Naive thymus-derived CD4-positive, alpha-beta T cell (primary cell): Measurements from ENCODE around the gene MAP2K1. TPM values are rescaled to one million over a fixed set of nuclear protein-coding genes. Genes with fewer than 3 reads are reported as not detected.

Experiments
- ATAC-seq: fragments of 150-1000 bp; cut with Tn5 transposase; 2 replicates; pipeline ENCODE4 v1.10.0; 2021; ENCODE audit warnings: mild to moderate bottlenecking, moderate library complexity
- CTCF ChIA-PET: fragments of 350-600 bp; sonication (Branson Sonifier 250); formaldehyde crosslinking; loops from one replicate; lab custom pipeline; 2021; ENCODE audit warnings: antibody characterized with exemption; lab: Charles Lee
- POLR2A ChIA-PET: fragments of 350-600 bp; sonication (Branson Sonifier 250); formaldehyde crosslinking; loops from one replicate; lab custom pipeline; 2021; ENCODE audit warnings: antibody characterized with exemption, inconsistent platforms; lab: Charles Lee
- DNase-seq, 9 donors: peaks; one replicate each; pipeline versions ENCODE4 v3.0.0 to v3.0.0-alpha.2; 2020 to 2022; ENCODE audit warnings: mixed read lengths in 1 of 9
- H3K27ac ChIP-seq: one replicate; pipeline ENCODE4 v1.7.0; 2013; ENCODE audit warnings: mild to moderate bottlenecking, low read depth, low read length, moderate library complexity
- H3K27me3 ChIP-seq, 2 donors: one replicate each; pipeline ENCODE4 v1.7.0; 2013; ENCODE audit warnings: low read length in 2 of 2, mild to moderate bottlenecking in 2 of 2, moderate library complexity in 2 of 2; ENCODE audit not compliant: control insufficient read depth in 2 of 2, insufficient read depth in 2 of 2
- H3K36me3 ChIP-seq, 3 experiments: 1 replicate in 2 of 3; 2 replicates in 1 of 3; pipeline ENCODE4 v1.7.0; 2013; ENCODE audit warnings: low read length in 3 of 3, mild to moderate bottlenecking in 3 of 3, moderate library complexity in 1 of 3; ENCODE audit not compliant: insufficient read depth in 3 of 3, control insufficient read depth in 2 of 3
- H3K4me1 ChIP-seq, 2 donors: one replicate each; pipeline ENCODE4 v1.7.0; 2013; ENCODE audit warnings: low read length in 2 of 2, mild to moderate bottlenecking in 2 of 2, moderate library complexity in 1 of 2; ENCODE audit not compliant: control insufficient read depth in 2 of 2, insufficient read depth in 2 of 2
- H3K4me3 ChIP-seq: 2 replicates; pipeline ENCODE4 v1.7.0; 2013; ENCODE audit warnings: mild to moderate bottlenecking, low read length
- H3K9me3 ChIP-seq, 3 experiments: 1 replicate in 2 of 3; 2 replicates in 1 of 3; pipeline ENCODE4 v1.7.0; 2013; ENCODE audit warnings: low read length in 3 of 3; ENCODE audit not compliant: control insufficient read depth in 2 of 3
- H3K27ac Mint-ChIP-seq, 9 donors: one replicate each; pipeline ENCODE4 v1.8.0; 2020 to 2022; ENCODE audit warnings: mixed read lengths in 9 of 9, mild to moderate bottlenecking in 8 of 9, moderate library complexity in 5 of 9, inconsistent platforms in 2 of 9
- H3K27me3 Mint-ChIP-seq, 5 donors: one replicate each; pipeline ENCODE4 v1.8.0; 2021 to 2022; ENCODE audit warnings: mixed read lengths in 5 of 5, mild to moderate bottlenecking in 1 of 5
- H3K36me3 Mint-ChIP-seq, 5 donors: one replicate each; pipeline ENCODE4 v1.8.0; 2020 to 2022; ENCODE audit warnings: mixed read lengths in 5 of 5, mild to moderate bottlenecking in 3 of 5, inconsistent platforms in 1 of 5
- H3K4me1 Mint-ChIP-seq, 7 donors: one replicate each; pipeline ENCODE4 v1.8.0; 2020 to 2022; ENCODE audit warnings: mixed read lengths in 7 of 7, mild to moderate bottlenecking in 3 of 7, inconsistent platforms in 1 of 7
- H3K4me3 Mint-ChIP-seq, 10 donors: one replicate each; pipeline ENCODE4 v1.8.0; 2020 to 2022; ENCODE audit warnings: mild to moderate bottlenecking in 10 of 10, mixed read lengths in 10 of 10, moderate library complexity in 6 of 10, inconsistent platforms in 2 of 10
- H3K9me3 Mint-ChIP-seq, 11 donors: one replicate each; pipeline ENCODE4 v1.8.0; 2020 to 2022; ENCODE audit warnings: mixed read lengths in 11 of 11, mild to moderate bottlenecking in 4 of 11, inconsistent platforms in 1 of 11, moderate library complexity in 1 of 11
- intact Hi-C, 2 donors: fragments of 100-400 bp; cut with micrococcal nuclease; formaldehyde crosslinking; loops; one replicate each; pipeline ENCODE4 v1.15.1; 2023
- polyA plus RNA-seq, 2 donors: library from polyadenylated mRNA; unstranded; fragments of 300-500 nt; fragmentation: Illumina TruSeq; gene quantifications; one replicate each; pipeline ENCODE4 v1.2.3, GENCODE V29; 2021
- total RNA-seq, 6 experiments: library from RNA in 5 of 6; stranded (reverse) in 5 of 6; gene quantifications; 1 replicate in 5 of 6; 2 replicates in 1 of 6; pipeline ENCODE4 v1.2.3 and lab custom pipeline; 2021 to 2026

The MAP2K1 gene
- total and polyA plus RNA-seq, 7 experiments from 2014 or later: 37.2 to 97.2 (median 46.9) TPM

GRCh38 chr15:66411190-66411589, 24.5 kb downstream of the MAP2K1 start:
- no peak overlapping the region for H3K27ac ChIP-seq
- ChIA-PET POLR2A (interaction anchor here (0.7 to 1.6 kb wide), 3 partner anchors 24 to 88 kb away, joined by 3 to 8 read pairs (median 4); partner anchors contain the start of gene MAP2K1), CTCF (interaction anchor here (0.6 to 1.0 kb wide), 3 partner anchors 10 to 23 kb away, joined by 3 to 6 read pairs (median 3); no protein-coding TSS in a partner anchor)
- peaks cover 0 to 8% (median 0%) of the 10 kb centered on the region in 3 experiments for H3K36me3 ChIP-seq
- H3K4me1 ChIP-seq: peaks cover 19 to 61% of the 10 kb centered on the region in 2 donors
- peak; percentile 38 for ATAC-seq
- H3K4me3 Mint-ChIP-seq: peak overlapping the region; percentile 74 to 85 (median 81)
- peaks cover 0 to 57% (median 11%) of the 10 kb centered on the region in 5 donors for H3K36me3 Mint-ChIP-seq
- no peak for DNase-seq
- H3K4me1 Mint-ChIP-seq: peaks cover 75 to 98% (median 90%) of the 10 kb centered on the region in 7 donors
- intact Hi-C loops: no loop called here
- no peaks in the 10 kb centered on the region for H3K27me3 Mint-ChIP-seq
- no peaks in the 10 kb centered on the region for H3K27me3 ChIP-seq
- peak overlapping the region; percentile 50 for H3K4me3 ChIP-seq
- H3K27ac Mint-ChIP-seq: peak overlapping the region; percentile 29 to 89 (median 68)
- H3K9me3 Mint-ChIP-seq: peaks cover 0 to 12% (median 5%) of the 10 kb centered on the region in 11 donors
- peaks cover 0 to 12% (median 5%) of the 10 kb centered on the region in 3 experiments for H3K9me3 ChIP-seq

- Mint-ChIP-seq H3K27ac (peak overlapping the region in 2 of 9 donors; percentile 39 to 71), H3K36me3 (peaks cover 0 to 60% (median 11%) of the 10 kb centered on the region in 5 donors), H3K4me3 (peak overlapping the region in 7 of 10 donors; percentile 22 to 84 (median 74)), H3K9me3 (peaks cover 0 to 12% (median 5%) of the 10 kb centered on the region in 11 donors), H3K4me1 (peaks cover 78 to 98% (median 91%) of the 10 kb centered on the region in 7 donors), H3K27me3 (no peaks in the 10 kb centered on the region)
- no peaks in the 10 kb centered on the region for H3K27me3 ChIP-seq
- intact Hi-C loops: no loop called here
- H3K4me3 ChIP-seq: no peak overlapping the region
- H3K36me3 ChIP-seq: peaks cover 0 to 8% (median 0%) of the 10 kb centered on the region in 3 experiments
- no peak overlapping the region for H3K27ac ChIP-seq
- ChIA-PET POLR2A (interaction anchor here (0.6 to 1.6 kb wide), 4 partner anchors 9 to 1136 kb away, joined by 3 to 8 read pairs (median 4); partner anchors contain the start of gene MAP2K1), CTCF (no interaction called here)
- peaks cover 0 to 12% (median 5%) of the 10 kb centered on the region in 3 experiments for H3K9me3 ChIP-seq
- no peak for ATAC-seq
- peaks cover 19 to 61% of the 10 kb centered on the region in 2 donors for H3K4me1 ChIP-seq
- no peak for DNase-seq
Observed at GRCh38 chr15:66412220-66412619, 25.5 kb downstream of the MAP2K1 start.

DNA sequence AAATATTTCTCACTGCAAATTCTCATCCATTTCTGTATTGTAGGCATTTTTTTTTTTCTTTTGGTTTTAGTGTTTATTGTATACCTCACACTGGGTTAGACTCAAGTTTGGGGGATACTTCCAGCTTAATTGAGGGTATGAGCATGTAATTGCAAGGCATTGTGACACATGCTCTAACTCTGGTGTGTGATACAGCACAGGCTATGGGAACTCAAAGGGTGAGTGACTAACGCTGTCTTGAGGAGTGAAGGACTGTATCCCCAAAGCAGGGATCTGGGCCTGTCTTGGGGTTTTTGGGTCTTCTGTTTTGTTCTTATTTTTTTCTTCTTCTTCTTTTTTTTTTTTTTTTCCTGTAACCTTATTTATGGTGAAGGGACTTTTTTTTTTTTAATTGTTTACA, 26.9 kb downstream of the MAP2K1 start:
- Histone ChIP-seq H3K4me3 (no peak overlapping the region), H3K27me3 (no peaks in the 10 kb centered on the region), H3K36me3 (peaks cover 0 to 8% (median 0%) of the 10 kb centered on the region in 3 experiments), H3K4me1 (peaks cover 19 to 49% of the 10 kb centered on the region in 2 donors), H3K27ac (no peak overlapping the region), H3K9me3 (peaks cover 0 to 12% (median 5%) of the 10 kb centered on the region in 3 experiments)
- ChIA-PET POLR2A (interaction anchor here (0.6 kb wide), 1 partner anchor 73 kb away, joined by 7 read pairs; no protein-coding TSS in a partner anchor), CTCF (interaction anchor here (0.6 to 1.1 kb wide), 2 partner anchors 44 to 71 kb away, joined by 3 read pairs; no protein-coding TSS in a partner anchor)
- ATAC-seq (no peak), DNase-seq (no peak)
- intact Hi-C loops: no loop called here
- Mint-ChIP-seq H3K4me1 (peaks cover 73 to 95% (median 89%) of the 10 kb centered on the region in 7 donors), H3K9me3 (peaks cover 0 to 12% (median 5%) of the 10 kb centered on the region in 11 donors), H3K4me3 (peak overlapping the region in 5 of 10 donors; percentile 1 to 30 (median 18)), H3K27me3 (no peaks in the 10 kb centered on the region), H3K36me3 (peaks cover 0 to 54% (median 11%) of the 10 kb centered on the region in 5 donors), H3K27ac (peak overlapping the region in 2 of 9 donors; percentile 43 to 69)

- Mint-ChIP-seq H3K4me3 (peak overlapping the region in 5 of 10 donors; percentile 2 to 26 (median 5)), H3K36me3 (peaks cover 0 to 47% (median 11%) of the 10 kb centered on the region in 5 donors), H3K27me3 (no peaks in the 10 kb centered on the region), H3K4me1 (peaks cover 62 to 89% (median 76%) of the 10 kb centered on the region in 7 donors), H3K9me3 (peaks cover 0 to 12% (median 5%) of the 10 kb centered on the region in 11 donors), H3K27ac (peak overlapping the region in 2 of 9 donors; percentile 20 to 55)
- DNase-seq (no peak), ATAC-seq (no peak)
- Histone ChIP-seq H3K36me3 (peaks cover 0 to 8% (median 0%) of the 10 kb centered on the region in 3 experiments), H3K4me1 (peaks cover 15 to 31% of the 10 kb centered on the region in 2 donors), H3K4me3 (no peak overlapping the region), H3K9me3 (peaks cover 0 to 12% (median 5%) of the 10 kb centered on the region in 3 experiments), H3K27me3 (no peaks in the 10 kb centered on the region), H3K27ac (no peak overlapping the region)
- CTCF ChIA-PET: no interaction called here
- POLR2A ChIA-PET: interaction anchor here (1.2 kb wide), 1 partner anchor 10 kb away, joined by 3 read pairs; no protein-coding TSS in a partner anchor
- intact Hi-C loops: no loop called here
Observed at GRCh38 chr15:66415360-66415759, 28.6 kb downstream of the MAP2K1 start.

DNA sequence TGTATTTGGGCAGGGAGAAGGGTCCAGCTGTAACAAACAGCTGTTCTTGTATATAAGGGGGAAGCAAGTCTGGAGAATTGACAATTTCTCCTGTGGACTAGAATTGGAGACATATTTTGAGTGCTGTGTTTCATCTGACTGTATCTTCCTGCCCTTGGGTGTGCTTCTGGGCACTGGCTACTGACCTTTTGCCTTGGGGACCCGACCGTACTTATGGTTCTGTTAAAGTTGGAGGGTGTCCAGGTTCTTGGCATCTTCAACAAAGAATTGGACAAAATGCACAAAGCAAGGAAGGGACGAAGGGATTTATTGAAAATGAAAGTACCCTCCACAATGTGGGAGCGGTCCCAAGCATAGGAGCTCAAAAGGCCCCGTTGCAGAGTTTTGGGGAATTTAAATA, 31.0 kb downstream of the MAP2K1 start:
- H3K36me3 Mint-ChIP-seq: peaks cover 0 to 41% (median 11%) of the 10 kb centered on the region in 5 donors
- Histone ChIP-seq H3K27me3 (no peaks in the 10 kb centered on the region), H3K27ac (no peak overlapping the region), H3K36me3 (peaks cover 0 to 8% (median 0%) of the 10 kb centered on the region in 3 experiments), H3K4me1 (peaks cover 0 to 12% of the 10 kb centered on the region in 2 donors), H3K9me3 (peaks cover 0 to 12% (median 5%) of the 10 kb centered on the region in 3 experiments), H3K4me3 (no peak overlapping the region)
- intact Hi-C loops: no loop called here
- peaks cover 0 to 12% (median 5%) of the 10 kb centered on the region in 11 donors for H3K9me3 Mint-ChIP-seq
- peak overlapping the region in 6 of 9 donors; percentile 9 to 78 (median 36) for H3K27ac Mint-ChIP-seq
- CTCF ChIA-PET: interaction anchor here (1.0 kb wide), 1 partner anchor 14 kb away, joined by 4 read pairs; no protein-coding TSS in a partner anchor
- H3K4me3 Mint-ChIP-seq: peak overlapping the region in 3 of 10 donors; percentile 20 to 34 (median 22)
- POLR2A ChIA-PET: interaction anchor here (0.9 to 1.3 kb wide), 2 partner anchors 15 to 30 kb away, joined by 3 read pairs; no protein-coding TSS in a partner anchor
- H3K27me3 Mint-ChIP-seq: no peaks in the 10 kb centered on the region
- ATAC-seq (no peak), DNase-seq (no peak)
- H3K4me1 Mint-ChIP-seq: peaks cover 54 to 80% (median 66%) of the 10 kb centered on the region in 7 donors

DNA sequence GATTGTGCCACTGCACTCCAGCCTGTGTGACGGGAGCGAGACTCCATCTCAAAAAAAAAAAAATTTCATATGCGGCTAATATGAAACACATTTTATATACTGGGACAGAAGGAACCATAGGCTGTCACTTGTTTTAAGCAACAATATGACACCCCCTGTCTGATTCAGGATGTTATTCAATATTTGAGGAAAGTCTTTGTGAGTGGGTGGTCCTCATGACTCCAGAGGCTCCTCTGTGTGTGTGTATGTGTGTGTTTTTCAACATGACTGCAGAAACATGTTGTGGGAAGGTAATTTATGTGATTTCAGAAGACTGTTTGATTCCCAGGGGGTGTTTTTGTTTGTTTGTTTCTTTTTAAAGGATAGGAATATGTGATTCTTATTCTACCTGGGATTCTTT, 32.8 kb downstream of the MAP2K1 start:
- no peaks in the 10 kb centered on the region for H3K27me3 ChIP-seq
- ChIA-PET POLR2A (no interaction called here), CTCF (no interaction called here)
- H3K9me3 Mint-ChIP-seq: peaks cover 0 to 11% (median 2%) of the 10 kb centered on the region in 11 donors
- no peaks in the 10 kb centered on the region for H3K27me3 Mint-ChIP-seq
- H3K4me1 Mint-ChIP-seq: peaks cover 52 to 77% (median 63%) of the 10 kb centered on the region in 7 donors
- H3K36me3 ChIP-seq: peaks cover 0 to 2% (median 0%) of the 10 kb centered on the region in 3 experiments
- peak overlapping the region in 2 of 9 donors; percentile 49 to 53 for H3K27ac Mint-ChIP-seq
- intact Hi-C loops: no loop called here
- peaks cover 0 to 38% (median 5%) of the 10 kb centered on the region in 5 donors for H3K36me3 Mint-ChIP-seq
- ATAC-seq (no peak), DNase-seq (no peak)
- H3K4me3 ChIP-seq: no peak overlapping the region
- H3K4me1 ChIP-seq: peaks cover 0 to 3% of the 10 kb centered on the region in 2 donors
- H3K27ac ChIP-seq: no peak overlapping the region
- H3K9me3 ChIP-seq: peaks cover 0 to 5% (median 0%) of the 10 kb centered on the region in 3 experiments
- H3K4me3 Mint-ChIP-seq: no peak overlapping the region
